Measurements from ENCODE around the gene TMEM81.

The TMEM81 gene

DNA sequence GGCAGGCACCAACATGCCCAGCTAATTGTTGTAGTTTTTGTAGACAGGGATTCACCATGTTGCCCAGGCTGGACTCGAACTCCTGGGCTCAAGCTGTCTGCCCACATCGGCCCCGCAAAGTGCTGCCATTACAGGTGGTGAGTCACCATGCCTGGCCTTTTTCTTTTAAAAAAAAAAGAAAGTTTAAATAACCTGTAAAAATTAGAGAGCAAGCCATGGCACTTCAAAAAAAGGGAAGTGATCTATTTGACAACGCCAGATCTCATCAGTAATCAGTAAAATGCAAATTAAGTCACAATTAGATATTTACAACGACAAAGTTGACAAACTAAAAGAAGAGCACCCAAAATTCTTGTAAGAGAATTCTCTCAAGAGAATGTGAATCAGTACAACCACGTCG, 40.5 kb upstream of the TMEM81 start:
- H3K4me3 ChIP-seq (ENCODE audit: low read length): no peak overlapping the region
- H4K8ac ChIP-seq (ENCODE audit: low read depth, low read length): no peak overlapping the region
- H3K56ac ChIP-seq (ENCODE audit: low read length): no peak overlapping the region
- no peak overlapping the region for H3K9ac ChIP-seq (ENCODE audit: low read length)
- no peak overlapping the region for H3K23ac ChIP-seq (ENCODE audit: low read length)
- no peak overlapping the region for H3K18ac ChIP-seq (ENCODE audit: low read length)
- no peaks in the 10 kb centered on the region for H3K4me1 ChIP-seq (ENCODE audit: control insufficient read depth, low read depth, low read length)
- no peak overlapping the region for H2AK5ac ChIP-seq (ENCODE audit: low read length)
- DNase-seq: no peak
- no CpG with 5 or more reads among the region's 7 CpGs for WGBS (ENCODE audit: extremely low coverage, insufficient coverage, low lambda C conversion rate)
- no peak overlapping the region for H3K27ac ChIP-seq (ENCODE audit: low read depth, low read length)
- no peak overlapping the region for H2BK15ac ChIP-seq (replicated peaks; ENCODE audit: low read depth)
- H4K5ac ChIP-seq (ENCODE audit: low read length): no peak overlapping the region
- no peaks in the 10 kb centered on the region for H3K27me3 ChIP-seq (ENCODE audit: insufficient read depth, low read length, poor library complexity)
- no peak overlapping the region for H3K4ac ChIP-seq (ENCODE audit: low read depth, low read length)
- no peak overlapping the region for H2BK120ac ChIP-seq (ENCODE audit: low read depth, low read length)
- no peak overlapping the region for H2BK5ac ChIP-seq (ENCODE audit: low read length)
- H3K79me2 ChIP-seq (ENCODE audit: control insufficient read depth, insufficient read depth, low read length): peaks cover 19% of the 10 kb centered on the region
- H3K36me3 ChIP-seq (ENCODE audit: control insufficient read depth, insufficient read depth, low read length): no peaks in the 10 kb centered on the region
- no peak overlapping the region for H3K4me2 ChIP-seq (ENCODE audit: low read length)
- H3K79me1 ChIP-seq (ENCODE audit: low read length): peaks cover 12% of the 10 kb centered on the region

DNA sequence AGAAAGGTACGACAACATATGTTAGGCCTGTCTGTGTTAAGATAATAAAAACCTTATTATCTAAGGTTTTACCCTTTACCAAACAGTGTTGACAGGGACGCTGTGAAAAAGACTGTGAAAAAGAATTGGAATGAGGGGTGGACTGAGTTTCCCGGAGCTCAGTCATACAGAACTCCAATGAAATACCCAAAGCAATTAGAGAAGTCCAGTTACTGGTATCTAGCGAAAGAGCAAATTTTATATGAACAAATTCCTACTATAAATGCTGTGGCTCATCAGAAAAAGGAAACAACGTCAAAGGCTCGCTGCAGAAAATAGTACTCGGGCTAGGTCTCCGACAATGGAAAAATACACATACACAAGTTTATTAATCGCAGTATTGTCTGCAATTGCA, 38.2 kb upstream of the TMEM81 start:
- peak overlapping the region; percentile 16 for H3K9ac ChIP-seq (ENCODE audit: low read length)
- no peak overlapping the region for H3K27ac ChIP-seq (ENCODE audit: low read depth, low read length)
- peaks cover 26% of the 10 kb centered on the region for H3K79me2 ChIP-seq (ENCODE audit: control insufficient read depth, insufficient read depth, low read length)
- H2BK5ac ChIP-seq (ENCODE audit: low read length): no peak overlapping the region
- H3K56ac ChIP-seq (ENCODE audit: low read length): peak overlapping the region; percentile 67
- no peaks in the 10 kb centered on the region for H3K27me3 ChIP-seq (ENCODE audit: insufficient read depth, low read length, poor library complexity)
- H3K79me1 ChIP-seq (ENCODE audit: low read length): peaks cover 14% of the 10 kb centered on the region
- peak overlapping the region; percentile 88 for H4K8ac ChIP-seq (ENCODE audit: low read depth, low read length)
- no peaks in the 10 kb centered on the region for H3K36me3 ChIP-seq (ENCODE audit: control insufficient read depth, insufficient read depth, low read length)
- H2BK15ac ChIP-seq (replicated peaks; ENCODE audit: low read depth): no peak overlapping the region
- WGBS (ENCODE audit: extremely low coverage, insufficient coverage, low lambda C conversion rate): no CpG with 5 or more reads among the region's 9 CpGs
- H2AK5ac ChIP-seq (ENCODE audit: low read length): no peak overlapping the region
- no peaks in the 10 kb centered on the region for H3K4me1 ChIP-seq (ENCODE audit: control insufficient read depth, low read depth, low read length)
- H4K5ac ChIP-seq (ENCODE audit: low read length): peak overlapping the region; percentile 89
- H3K4me2 ChIP-seq (ENCODE audit: low read length): peak overlapping the region; percentile 46
- H3K18ac ChIP-seq (ENCODE audit: low read length): no peak overlapping the region
- DNase-seq: no peak
- H3K4me3 ChIP-seq (ENCODE audit: low read length): no peak overlapping the region
- H2BK120ac ChIP-seq (ENCODE audit: low read depth, low read length): no peak overlapping the region
- no peak overlapping the region for H3K4ac ChIP-seq (ENCODE audit: low read depth, low read length)
- H3K23ac ChIP-seq (ENCODE audit: low read length): no peak overlapping the region

DNA sequence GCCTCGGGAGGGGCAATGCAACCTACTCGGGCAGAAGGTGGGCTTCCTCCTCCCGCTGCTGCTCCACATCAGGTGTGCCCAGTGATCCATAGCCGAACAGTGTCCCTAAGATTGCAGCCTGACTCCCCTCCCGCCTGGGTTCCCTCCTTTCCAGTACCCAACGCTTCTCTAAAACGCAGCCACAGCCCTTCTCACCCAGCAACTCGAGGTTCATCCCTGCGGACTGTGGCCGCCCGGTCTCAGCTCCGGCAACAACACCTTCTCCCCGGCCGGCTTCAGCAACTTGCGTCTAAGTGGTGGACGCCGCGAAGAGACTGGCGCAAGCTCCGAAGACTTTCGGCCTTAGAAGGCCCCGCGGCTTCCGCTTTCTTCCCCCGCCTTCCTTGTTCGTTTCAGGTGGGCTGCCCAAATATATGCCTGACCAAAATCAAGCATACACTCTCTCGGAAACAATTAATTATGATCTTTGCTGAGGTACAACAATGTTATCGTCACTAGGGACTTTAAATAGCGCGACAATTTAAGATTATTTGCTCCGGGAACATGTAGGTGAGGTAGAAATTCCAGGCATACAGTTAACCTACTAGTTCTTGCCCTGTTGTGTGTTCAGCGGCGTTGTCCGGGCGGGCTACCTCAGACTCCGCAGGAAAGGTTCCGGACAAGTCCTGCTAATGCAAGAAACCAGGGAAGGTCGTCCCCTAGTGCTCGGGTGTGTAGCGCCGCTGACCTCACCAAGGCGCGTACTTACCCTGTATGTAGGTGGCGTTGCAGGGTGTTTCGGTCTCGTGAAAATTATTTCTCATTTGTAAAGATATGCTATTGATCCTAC, 37.6 kb upstream of the TMEM81 start, which contains the start of gene RBBP5:
Gene RBBP5, minus strand, starts transcription at position 319 of the 829 bp plus-strand sequence. Its CDS starts 105 bp downstream, at position 214.
- no peak within 1 kb of the TSS for H2BK120ac ChIP-seq (ENCODE audit: low read depth, low read length)
- no CpG with 5 or more reads among the region's 46 CpGs for WGBS (ENCODE audit: extremely low coverage, insufficient coverage, low lambda C conversion rate)
- H3K9ac ChIP-seq (ENCODE audit: low read length): peak within 1 kb of the TSS; percentile 80
- no peak within 1 kb of the TSS for H3K27ac ChIP-seq (ENCODE audit: low read depth, low read length)
- H3K18ac ChIP-seq (ENCODE audit: low read length): no peak within 1 kb of the TSS
- H2AK5ac ChIP-seq (ENCODE audit: low read length): no peak within 1 kb of the TSS
- peak within 1 kb of the TSS; percentile 89 for H4K5ac ChIP-seq (ENCODE audit: low read length)
- peak within 1 kb of the TSS; percentile 88 for H4K8ac ChIP-seq (ENCODE audit: low read depth, low read length)
- peak within 1 kb of the TSS; percentile 76 for H3K56ac ChIP-seq (ENCODE audit: low read length)
- peaks cover 26% of the 10 kb centered on the region for H3K79me2 ChIP-seq (ENCODE audit: control insufficient read depth, insufficient read depth, low read length)
- H3K4ac ChIP-seq (ENCODE audit: low read depth, low read length): no peak within 1 kb of the TSS
- no peak within 1 kb of the TSS for H2BK15ac ChIP-seq (replicated peaks; ENCODE audit: low read depth)
- no peak within 1 kb of the TSS for H2BK5ac ChIP-seq (ENCODE audit: low read length)
- H3K4me3 ChIP-seq (ENCODE audit: low read length): peak within 1 kb of the TSS; percentile 81
- no peaks in the 10 kb centered on the region for H3K4me1 ChIP-seq (ENCODE audit: control insufficient read depth, low read depth, low read length)
- peak; percentile 99 for DNase-seq
- H3K4me2 ChIP-seq (ENCODE audit: low read length): peak within 1 kb of the TSS; percentile 52
- H3K23ac ChIP-seq (ENCODE audit: low read length): no peak within 1 kb of the TSS
- H3K79me1 ChIP-seq (ENCODE audit: low read length): peaks cover 14% of the 10 kb centered on the region
- H3K27me3 ChIP-seq (ENCODE audit: insufficient read depth, low read length, poor library complexity): no peaks in the 10 kb centered on the region
- no peaks in the 10 kb centered on the region for H3K36me3 ChIP-seq (ENCODE audit: control insufficient read depth, insufficient read depth, low read length)

DNA sequence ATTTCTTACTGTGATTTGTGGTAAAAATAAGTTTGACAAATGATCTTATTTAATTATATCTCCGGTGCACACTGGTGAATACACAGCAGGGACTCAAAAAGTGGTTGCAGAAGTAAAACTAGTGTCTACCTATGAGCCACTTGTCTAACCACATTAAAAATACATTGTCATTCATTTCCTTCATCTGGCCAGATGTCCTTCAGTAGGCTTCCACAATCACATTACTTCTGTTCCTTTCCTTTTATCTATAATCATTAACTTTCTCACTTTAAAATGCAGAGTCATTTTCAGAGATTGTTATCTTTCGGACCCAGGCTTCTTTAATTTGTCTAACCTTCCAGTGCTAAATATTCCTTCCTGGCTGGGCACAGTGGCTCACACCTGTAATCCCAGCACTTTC, 34.5 kb upstream of the TMEM81 start:
- H2BK120ac ChIP-seq (ENCODE audit: low read depth, low read length): no peak overlapping the region
- H2BK5ac ChIP-seq (ENCODE audit: low read length): no peak overlapping the region
- H3K27me3 ChIP-seq (ENCODE audit: insufficient read depth, low read length, poor library complexity): no peaks in the 10 kb centered on the region
- peaks cover 16% of the 10 kb centered on the region for H3K79me1 ChIP-seq (ENCODE audit: low read length)
- WGBS (ENCODE audit: extremely low coverage, insufficient coverage, low lambda C conversion rate): no CpG with 5 or more reads among the region's 2 CpGs
- H3K79me2 ChIP-seq (ENCODE audit: control insufficient read depth, insufficient read depth, low read length): peaks cover 26% of the 10 kb centered on the region
- no peak for DNase-seq
- no peak overlapping the region for H4K5ac ChIP-seq (ENCODE audit: low read length)
- H3K4me2 ChIP-seq (ENCODE audit: low read length): no peak overlapping the region
- H3K4ac ChIP-seq (ENCODE audit: low read depth, low read length): no peak overlapping the region
- H3K18ac ChIP-seq (ENCODE audit: low read length): no peak overlapping the region
- H3K4me1 ChIP-seq (ENCODE audit: control insufficient read depth, low read depth, low read length): no peaks in the 10 kb centered on the region
- no peak overlapping the region for H3K27ac ChIP-seq (ENCODE audit: low read depth, low read length)
- H3K9ac ChIP-seq (ENCODE audit: low read length): no peak overlapping the region
- no peak overlapping the region for H4K8ac ChIP-seq (ENCODE audit: low read depth, low read length)
- H2AK5ac ChIP-seq (ENCODE audit: low read length): no peak overlapping the region
- H3K56ac ChIP-seq (ENCODE audit: low read length): no peak overlapping the region
- no peak overlapping the region for H3K4me3 ChIP-seq (ENCODE audit: low read length)
- H3K36me3 ChIP-seq (ENCODE audit: control insufficient read depth, insufficient read depth, low read length): no peaks in the 10 kb centered on the region
- no peak overlapping the region for H3K23ac ChIP-seq (ENCODE audit: low read length)
- no peak overlapping the region for H2BK15ac ChIP-seq (replicated peaks; ENCODE audit: low read depth)

DNA sequence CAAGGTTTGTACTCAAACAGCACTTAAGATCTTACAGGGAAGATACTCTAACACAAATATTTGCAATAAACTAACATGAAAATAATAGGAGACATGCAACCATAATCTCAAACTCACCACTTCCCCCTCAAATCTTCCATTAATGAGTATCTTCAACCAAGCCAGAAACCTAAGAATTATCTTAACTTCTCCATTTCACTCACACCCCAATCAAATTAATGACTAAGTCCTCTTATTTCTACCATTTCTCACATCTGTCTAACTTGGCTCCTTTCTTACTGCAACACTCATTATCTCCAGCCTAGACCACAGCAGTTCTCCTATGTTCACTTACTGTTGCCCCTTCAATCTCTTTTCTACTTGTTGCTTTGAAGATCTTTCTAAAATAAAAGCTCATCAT, 27.1 kb upstream of the TMEM81 start:
- no peak overlapping the region for H3K4me3 ChIP-seq (ENCODE audit: low read length)
- H2AK5ac ChIP-seq (ENCODE audit: low read length): no peak overlapping the region
- H2BK5ac ChIP-seq (ENCODE audit: low read length): no peak overlapping the region
- H3K4me2 ChIP-seq (ENCODE audit: low read length): no peak overlapping the region
- peaks cover 2% of the 10 kb centered on the region for H3K79me1 ChIP-seq (ENCODE audit: low read length)
- H4K5ac ChIP-seq (ENCODE audit: low read length): no peak overlapping the region
- no peak overlapping the region for H3K9ac ChIP-seq (ENCODE audit: low read length)
- DNase-seq: no peak
- H3K23ac ChIP-seq (ENCODE audit: low read length): no peak overlapping the region
- H3K27me3 ChIP-seq (ENCODE audit: insufficient read depth, low read length, poor library complexity): no peaks in the 10 kb centered on the region
- no peak overlapping the region for H2BK120ac ChIP-seq (ENCODE audit: low read depth, low read length)
- H3K18ac ChIP-seq (ENCODE audit: low read length): no peak overlapping the region
- no peaks in the 10 kb centered on the region for H3K36me3 ChIP-seq (ENCODE audit: control insufficient read depth, insufficient read depth, low read length)
- no peak overlapping the region for H4K8ac ChIP-seq (ENCODE audit: low read depth, low read length)
- no peak overlapping the region for H3K27ac ChIP-seq (ENCODE audit: low read depth, low read length)
- no peak overlapping the region for H2BK15ac ChIP-seq (replicated peaks; ENCODE audit: low read depth)
- no peaks in the 10 kb centered on the region for H3K4me1 ChIP-seq (ENCODE audit: control insufficient read depth, low read depth, low read length)
- H3K4ac ChIP-seq (ENCODE audit: low read depth, low read length): no peak overlapping the region
- H3K56ac ChIP-seq (ENCODE audit: low read length): no peak overlapping the region
- no peaks in the 10 kb centered on the region for H3K79me2 ChIP-seq (ENCODE audit: control insufficient read depth, insufficient read depth, low read length)

DNA sequence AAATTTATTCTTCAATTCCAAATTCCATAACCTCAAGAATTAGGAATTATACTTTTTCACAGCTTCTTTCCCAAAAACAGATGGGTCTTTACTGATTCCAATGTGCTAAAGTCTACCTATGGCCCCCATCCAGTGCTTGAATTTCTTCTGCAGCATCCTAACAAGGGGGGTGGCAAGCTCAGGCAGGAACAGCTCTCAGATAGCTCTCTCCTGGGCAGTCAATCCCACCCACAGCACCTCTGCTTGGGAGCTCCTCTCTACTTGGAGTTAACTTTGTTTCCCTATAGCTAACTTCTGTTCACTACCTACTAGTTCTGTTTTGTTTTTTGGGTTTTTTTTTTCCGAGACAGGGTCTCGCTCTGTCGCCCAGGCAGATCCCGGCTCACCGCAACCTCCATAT, 25.5 kb upstream of the TMEM81 start:
- WGBS (ENCODE audit: extremely low coverage, insufficient coverage, low lambda C conversion rate): no CpG with 5 or more reads among the region's 5 CpGs
- no peaks in the 10 kb centered on the region for H3K27me3 ChIP-seq (ENCODE audit: insufficient read depth, low read length, poor library complexity)

More for the DNA sequence above, 25.5 kb upstream of the TMEM81 start:
- H3K23ac ChIP-seq (ENCODE audit: low read length): no peak overlapping the region
- no peaks in the 10 kb centered on the region for H3K4me1 ChIP-seq (ENCODE audit: control insufficient read depth, low read depth, low read length)
- H3K18ac ChIP-seq (ENCODE audit: low read length): no peak overlapping the region
- H3K4me3 ChIP-seq (ENCODE audit: low read length): no peak overlapping the region
- no peaks in the 10 kb centered on the region for H3K79me2 ChIP-seq (ENCODE audit: control insufficient read depth, insufficient read depth, low read length)
- H3K4ac ChIP-seq (ENCODE audit: low read depth, low read length): no peak overlapping the region
- no peak overlapping the region for H3K56ac ChIP-seq (ENCODE audit: low read length)
- peaks cover 4% of the 10 kb centered on the region for H3K36me3 ChIP-seq (ENCODE audit: control insufficient read depth, insufficient read depth, low read length)
- no peak overlapping the region for H3K9ac ChIP-seq (ENCODE audit: low read length)
- H4K5ac ChIP-seq (ENCODE audit: low read length): no peak overlapping the region
- no peak overlapping the region for H3K27ac ChIP-seq (ENCODE audit: low read depth, low read length)
- no peak overlapping the region for H2AK5ac ChIP-seq (ENCODE audit: low read length)
- H3K79me1 ChIP-seq (ENCODE audit: low read length): no peaks in the 10 kb centered on the region
- H2BK120ac ChIP-seq (ENCODE audit: low read depth, low read length): no peak overlapping the region
- H2BK5ac ChIP-seq (ENCODE audit: low read length): no peak overlapping the region
- H3K4me2 ChIP-seq (ENCODE audit: low read length): no peak overlapping the region
- no peak overlapping the region for H2BK15ac ChIP-seq (replicated peaks; ENCODE audit: low read depth)
- no peak for DNase-seq
- no peak overlapping the region for H4K8ac ChIP-seq (ENCODE audit: low read depth, low read length)
